Liver (tissue), 3 donors: ENCODE measurements around the gene KRT75.

Experiments used
- FOXA1 ChIP-seq: IDR thresholded peaks from 2 replicates; pipeline ENCODE4 v1.6.1; 2016; ENCODE audit warnings: antibody characterized with exemption
- GABPA ChIP-seq, 2 donors: IDR thresholded peaks in 1 of 2; conservative IDR thresholded peaks in 1 of 2; 2 replicates each; pipeline ENCODE4 v1.6.1; 2016; ENCODE audit warnings: antibody characterized with exemption in 2 of 2, mild to moderate bottlenecking in 1 of 2, moderate library complexity in 1 of 2
- HNF4A ChIP-seq, 2 donors: conservative IDR thresholded peaks; 2 replicates each; pipeline ENCODE4 v1.6.1; 2016; ENCODE audit warnings: antibody characterized with exemption in 2 of 2, mild to moderate bottlenecking in 2 of 2
- JUND ChIP-seq, 2 donors: IDR thresholded peaks; 2 replicates each; pipeline ENCODE4 v1.6.1; 2016; ENCODE audit warnings: antibody characterized with exemption in 2 of 2
- RAD21 ChIP-seq, 2 donors: IDR thresholded peaks; 2 replicates each; pipeline ENCODE4 v1.6.1; 2016; ENCODE audit warnings: antibody characterized with exemption in 2 of 2, mild to moderate bottlenecking in 2 of 2
- RXRA ChIP-seq, 2 donors: IDR thresholded peaks; 2 replicates each; pipeline ENCODE4 v1.6.1; 2017 to 2018; ENCODE audit warnings: antibody characterized with exemption in 2 of 2, mild to moderate bottlenecking in 1 of 2
- TAF1 ChIP-seq: conservative IDR thresholded peaks from 2 replicates; pipeline ENCODE4 v1.6.1; 2016; ENCODE audit warnings: antibody characterized with exemption, mild to moderate bottlenecking
- YY1 ChIP-seq: IDR thresholded peaks from 2 replicates; pipeline ENCODE4 v1.6.1; 2016; ENCODE audit warnings: antibody characterized with exemption, mild to moderate bottlenecking
- TF ChIP-seq, protein P1 (sequence below): fragments of 150-350 bp; IDR thresholded peaks from 2 replicates; pipeline ENCODE4 v1.5.1; 2017; ENCODE audit warnings: improper control_type of control experiment, low read depth, low read length; ENCODE audit not compliant: missing input control
- TF ChIP-seq, protein P2 (sequence below): IDR thresholded peaks from 2 replicates; pipeline ENCODE4 v1.6.1; 2016; ENCODE audit warnings: antibody characterized with exemption, mild to moderate bottlenecking
- TF ChIP-seq, protein P3 (sequence below): IDR thresholded peaks from 2 replicates; pipeline ENCODE4 v1.6.1; 2016; ENCODE audit warnings: antibody characterized with exemption
- TF ChIP-seq, protein P4 (sequence below): IDR thresholded peaks from 2 replicates; pipeline ENCODE4 v1.6.1; 2016; ENCODE audit warnings: antibody characterized with exemption
- TF ChIP-seq, protein P5 (sequence below): IDR thresholded peaks from 2 replicates; pipeline ENCODE4 v1.6.1; 2016; ENCODE audit warnings: antibody characterized with exemption
- donor health status: healthy.
- donor health status: healthy.

DNA sequence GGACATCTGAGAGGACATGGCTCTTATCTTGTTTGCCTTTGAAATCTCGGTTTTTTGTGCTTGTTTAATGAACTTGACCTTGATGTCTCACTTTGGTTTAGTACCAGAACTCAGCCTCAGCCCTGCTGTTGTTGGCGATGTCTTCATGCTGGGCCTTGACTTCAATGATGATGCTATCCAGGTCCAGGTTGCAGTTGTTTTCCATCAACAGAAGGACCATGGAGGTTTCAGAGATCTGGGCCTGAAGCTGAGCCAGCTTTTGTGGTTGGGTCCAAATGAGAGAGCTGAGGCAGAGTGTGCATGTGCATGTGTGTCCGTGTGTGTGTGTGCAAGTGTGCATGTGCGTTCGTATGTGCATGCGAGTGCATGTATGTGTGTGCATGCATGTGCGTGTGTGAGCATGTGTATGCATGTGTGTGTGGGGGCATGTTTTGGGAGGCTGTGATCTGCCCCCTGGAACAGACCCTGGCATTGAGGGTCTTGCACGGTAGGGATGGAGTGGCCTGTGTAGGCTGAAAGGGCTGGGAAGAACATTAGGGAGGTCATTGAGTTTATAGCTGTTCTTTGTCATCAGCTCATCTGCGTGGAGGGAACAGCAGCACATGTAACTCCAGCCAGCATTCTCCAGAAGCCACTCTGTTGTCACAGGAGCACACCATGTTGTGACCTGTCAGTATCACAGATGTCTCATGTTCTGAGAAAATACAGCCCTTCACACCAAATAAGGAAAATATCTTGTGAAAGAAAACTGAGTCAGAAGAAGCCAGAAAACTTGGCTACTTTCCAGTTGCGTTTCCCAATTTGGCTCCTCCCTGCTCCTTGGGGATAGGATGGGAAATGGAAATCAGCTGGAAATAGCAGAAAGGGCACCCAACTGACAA, 18.1 kb downstream of the KRT75 start:
- TF ChIP-seq, protein P1, sequence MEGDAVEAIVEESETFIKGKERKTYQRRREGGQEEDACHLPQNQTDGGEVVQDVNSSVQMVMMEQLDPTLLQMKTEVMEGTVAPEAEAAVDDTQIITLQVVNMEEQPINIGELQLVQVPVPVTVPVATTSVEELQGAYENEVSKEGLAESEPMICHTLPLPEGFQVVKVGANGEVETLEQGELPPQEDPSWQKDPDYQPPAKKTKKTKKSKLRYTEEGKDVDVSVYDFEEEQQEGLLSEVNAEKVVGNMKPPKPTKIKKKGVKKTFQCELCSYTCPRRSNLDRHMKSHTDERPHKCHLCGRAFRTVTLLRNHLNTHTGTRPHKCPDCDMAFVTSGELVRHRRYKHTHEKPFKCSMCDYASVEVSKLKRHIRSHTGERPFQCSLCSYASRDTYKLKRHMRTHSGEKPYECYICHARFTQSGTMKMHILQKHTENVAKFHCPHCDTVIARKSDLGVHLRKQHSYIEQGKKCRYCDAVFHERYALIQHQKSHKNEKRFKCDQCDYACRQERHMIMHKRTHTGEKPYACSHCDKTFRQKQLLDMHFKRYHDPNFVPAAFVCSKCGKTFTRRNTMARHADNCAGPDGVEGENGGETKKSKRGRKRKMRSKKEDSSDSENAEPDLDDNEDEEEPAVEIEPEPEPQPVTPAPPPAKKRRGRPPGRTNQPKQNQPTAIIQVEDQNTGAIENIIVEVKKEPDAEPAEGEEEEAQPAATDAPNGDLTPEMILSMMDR, result no peak
- no peak for TF ChIP-seq YY1
- TF ChIP-seq, protein P2, sequence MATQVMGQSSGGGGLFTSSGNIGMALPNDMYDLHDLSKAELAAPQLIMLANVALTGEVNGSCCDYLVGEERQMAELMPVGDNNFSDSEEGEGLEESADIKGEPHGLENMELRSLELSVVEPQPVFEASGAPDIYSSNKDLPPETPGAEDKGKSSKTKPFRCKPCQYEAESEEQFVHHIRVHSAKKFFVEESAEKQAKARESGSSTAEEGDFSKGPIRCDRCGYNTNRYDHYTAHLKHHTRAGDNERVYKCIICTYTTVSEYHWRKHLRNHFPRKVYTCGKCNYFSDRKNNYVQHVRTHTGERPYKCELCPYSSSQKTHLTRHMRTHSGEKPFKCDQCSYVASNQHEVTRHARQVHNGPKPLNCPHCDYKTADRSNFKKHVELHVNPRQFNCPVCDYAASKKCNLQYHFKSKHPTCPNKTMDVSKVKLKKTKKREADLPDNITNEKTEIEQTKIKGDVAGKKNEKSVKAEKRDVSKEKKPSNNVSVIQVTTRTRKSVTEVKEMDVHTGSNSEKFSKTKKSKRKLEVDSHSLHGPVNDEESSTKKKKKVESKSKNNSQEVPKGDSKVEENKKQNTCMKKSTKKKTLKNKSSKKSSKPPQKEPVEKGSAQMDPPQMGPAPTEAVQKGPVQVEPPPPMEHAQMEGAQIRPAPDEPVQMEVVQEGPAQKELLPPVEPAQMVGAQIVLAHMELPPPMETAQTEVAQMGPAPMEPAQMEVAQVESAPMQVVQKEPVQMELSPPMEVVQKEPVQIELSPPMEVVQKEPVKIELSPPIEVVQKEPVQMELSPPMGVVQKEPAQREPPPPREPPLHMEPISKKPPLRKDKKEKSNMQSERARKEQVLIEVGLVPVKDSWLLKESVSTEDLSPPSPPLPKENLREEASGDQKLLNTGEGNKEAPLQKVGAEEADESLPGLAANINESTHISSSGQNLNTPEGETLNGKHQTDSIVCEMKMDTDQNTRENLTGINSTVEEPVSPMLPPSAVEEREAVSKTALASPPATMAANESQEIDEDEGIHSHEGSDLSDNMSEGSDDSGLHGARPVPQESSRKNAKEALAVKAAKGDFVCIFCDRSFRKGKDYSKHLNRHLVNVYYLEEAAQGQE, result no peak
- TF ChIP-seq, protein P3, sequence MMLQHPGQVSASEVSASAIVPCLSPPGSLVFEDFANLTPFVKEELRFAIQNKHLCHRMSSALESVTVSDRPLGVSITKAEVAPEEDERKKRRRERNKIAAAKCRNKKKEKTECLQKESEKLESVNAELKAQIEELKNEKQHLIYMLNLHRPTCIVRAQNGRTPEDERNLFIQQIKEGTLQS, result no peak
- no peak for TF ChIP-seq TAF1
- TF ChIP-seq RAD21 (IDR thresholded peaks at IDR 0.05), result no peak
- TF ChIP-seq, protein P4, sequence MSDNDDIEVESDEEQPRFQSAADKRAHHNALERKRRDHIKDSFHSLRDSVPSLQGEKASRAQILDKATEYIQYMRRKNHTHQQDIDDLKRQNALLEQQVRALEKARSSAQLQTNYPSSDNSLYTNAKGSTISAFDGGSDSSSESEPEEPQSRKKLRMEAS, result no peak
- no peak for TF ChIP-seq GABPA (IDR thresholded peaks at IDR 0.05 in 1 of 2, conservative IDR thresholded peaks at IDR 0.05 in 1 of 2)
- TF ChIP-seq HNF4A (conservative IDR thresholded peaks at IDR 0.05), result no peak
- no peak for TF ChIP-seq JUND (IDR thresholded peaks at IDR 0.05)
- peak in 1 of 2 donors; percentile 4 for TF ChIP-seq RXRA (IDR thresholded peaks at IDR 0.05)
- TF ChIP-seq, protein P5, sequence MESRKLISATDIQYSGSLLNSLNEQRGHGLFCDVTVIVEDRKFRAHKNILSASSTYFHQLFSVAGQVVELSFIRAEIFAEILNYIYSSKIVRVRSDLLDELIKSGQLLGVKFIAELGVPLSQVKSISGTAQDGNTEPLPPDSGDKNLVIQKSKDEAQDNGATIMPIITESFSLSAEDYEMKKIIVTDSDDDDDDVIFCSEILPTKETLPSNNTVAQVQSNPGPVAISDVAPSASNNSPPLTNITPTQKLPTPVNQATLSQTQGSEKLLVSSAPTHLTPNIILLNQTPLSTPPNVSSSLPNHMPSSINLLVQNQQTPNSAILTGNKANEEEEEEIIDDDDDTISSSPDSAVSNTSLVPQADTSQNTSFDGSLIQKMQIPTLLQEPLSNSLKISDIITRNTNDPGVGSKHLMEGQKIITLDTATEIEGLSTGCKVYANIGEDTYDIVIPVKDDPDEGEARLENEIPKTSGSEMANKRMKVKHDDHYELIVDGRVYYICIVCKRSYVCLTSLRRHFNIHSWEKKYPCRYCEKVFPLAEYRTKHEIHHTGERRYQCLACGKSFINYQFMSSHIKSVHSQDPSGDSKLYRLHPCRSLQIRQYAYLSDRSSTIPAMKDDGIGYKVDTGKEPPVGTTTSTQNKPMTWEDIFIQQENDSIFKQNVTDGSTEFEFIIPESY, result no peak
- no peak for TF ChIP-seq FOXA1
